ENCODE results near the gene MAP3K14.

- TF ChIP-seq, protein P1, sequence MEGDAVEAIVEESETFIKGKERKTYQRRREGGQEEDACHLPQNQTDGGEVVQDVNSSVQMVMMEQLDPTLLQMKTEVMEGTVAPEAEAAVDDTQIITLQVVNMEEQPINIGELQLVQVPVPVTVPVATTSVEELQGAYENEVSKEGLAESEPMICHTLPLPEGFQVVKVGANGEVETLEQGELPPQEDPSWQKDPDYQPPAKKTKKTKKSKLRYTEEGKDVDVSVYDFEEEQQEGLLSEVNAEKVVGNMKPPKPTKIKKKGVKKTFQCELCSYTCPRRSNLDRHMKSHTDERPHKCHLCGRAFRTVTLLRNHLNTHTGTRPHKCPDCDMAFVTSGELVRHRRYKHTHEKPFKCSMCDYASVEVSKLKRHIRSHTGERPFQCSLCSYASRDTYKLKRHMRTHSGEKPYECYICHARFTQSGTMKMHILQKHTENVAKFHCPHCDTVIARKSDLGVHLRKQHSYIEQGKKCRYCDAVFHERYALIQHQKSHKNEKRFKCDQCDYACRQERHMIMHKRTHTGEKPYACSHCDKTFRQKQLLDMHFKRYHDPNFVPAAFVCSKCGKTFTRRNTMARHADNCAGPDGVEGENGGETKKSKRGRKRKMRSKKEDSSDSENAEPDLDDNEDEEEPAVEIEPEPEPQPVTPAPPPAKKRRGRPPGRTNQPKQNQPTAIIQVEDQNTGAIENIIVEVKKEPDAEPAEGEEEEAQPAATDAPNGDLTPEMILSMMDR (IDR thresholded peaks at IDR 0.05; ENCODE audit: low read length), result no peak
- no peak for TF ChIP-seq EZH2 (optimal IDR thresholded peaks at IDR 0.05; ENCODE audit: low read depth, low read length)
These were observed 2.5 kb upstream of the MAP3K14 start for GRCh38 chr17:45319239-45319703.

Data from MM.1S (cell line).